ENCODE measurements around the gene COBLL1.

The COBLL1 gene

DNA sequence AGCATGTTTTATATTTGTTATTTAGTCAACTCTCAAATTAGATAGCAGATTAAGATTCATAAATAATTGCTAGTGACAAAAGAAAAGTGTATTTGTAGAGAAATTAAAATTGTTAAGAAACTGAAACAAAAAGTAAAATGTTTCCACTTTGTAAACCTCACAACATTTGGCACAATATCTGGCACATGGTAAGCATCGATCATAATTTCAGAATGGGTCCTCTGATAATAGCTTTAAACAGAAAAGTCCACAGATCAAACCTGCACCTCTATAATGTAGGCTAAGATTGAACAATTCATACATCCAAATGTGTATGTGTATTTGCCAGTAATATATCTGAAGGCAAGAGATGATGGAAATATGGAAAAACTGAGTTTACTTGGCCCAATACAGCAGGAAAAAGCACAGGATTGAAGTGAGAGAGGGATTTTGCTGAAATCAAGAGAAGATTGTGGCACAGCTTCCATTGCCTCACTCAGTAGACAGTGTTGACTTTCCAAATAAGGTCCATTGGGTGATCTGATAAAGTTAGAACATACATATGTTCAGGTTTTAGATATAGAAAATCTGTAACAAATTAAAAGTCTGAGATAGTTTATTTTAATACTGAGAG lies 39.4 kb downstream of the COBLL1 start:
- no peak for TF ChIP-seq EZH2 (IDR thresholded peaks at IDR 0.05)
- no peak for TF ChIP-seq FOXP2 (optimal IDR thresholded peaks at IDR 0.05; ENCODE audit: control extremely low read depth, extremely low read length, insufficient read depth)
- TF ChIP-seq POLR2AphosphoS5 (IDR thresholded peaks at IDR 0.05; ENCODE audit: borderline replicate concordance, low read depth, low read length), result no peak
- DNase-seq (ENCODE audit: low read depth, low spot score), result no peak
- peak overlapping the region; percentile 68 for H3K27ac ChIP-seq
- no peak overlapping the region for H3K4me3 ChIP-seq
- no peaks in the 10 kb centered on the region for H3K9me3 ChIP-seq (ENCODE audit: low read depth, low read length)
- H3K9ac ChIP-seq (ENCODE audit: insufficient read length), result no peak overlapping the region
- H3K36me3 ChIP-seq (ENCODE audit: insufficient read depth, low read length), result no peaks in the 10 kb centered on the region

DNA sequence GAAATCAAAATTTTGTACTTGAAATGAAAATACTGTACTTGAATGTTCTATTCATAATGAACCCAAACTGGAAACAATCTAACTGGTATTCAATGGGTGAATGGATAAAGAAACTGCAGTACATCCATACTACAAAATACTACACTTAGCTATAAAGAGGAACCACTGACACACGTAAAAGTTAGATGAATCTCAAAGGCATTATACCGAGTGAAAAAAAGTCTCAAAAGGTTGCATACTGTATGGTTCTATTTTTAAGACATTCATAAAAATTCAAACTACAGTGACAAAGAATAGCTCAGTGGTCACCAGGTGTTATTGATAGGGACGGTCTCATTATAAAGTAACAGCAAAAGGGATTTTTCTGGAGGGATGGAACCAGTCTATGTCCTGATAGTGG lies 41.1 kb downstream of the COBLL1 start:
- Histone ChIP-seq H3K27ac (no peak overlapping the region), H3K9me3 (ENCODE audit: low read depth, low read length) (no peaks in the 10 kb centered on the region), H3K9ac (ENCODE audit: insufficient read length) (no peak overlapping the region), H3K4me3 (no peak overlapping the region), H3K36me3 (ENCODE audit: insufficient read depth, low read length) (no peaks in the 10 kb centered on the region)
- no peak for DNase-seq (ENCODE audit: low read depth, low spot score)
- TF ChIP-seq EZH2 (IDR thresholded peaks at IDR 0.05) (no peak), POLR2AphosphoS5 (IDR thresholded peaks at IDR 0.05; ENCODE audit: borderline replicate concordance, low read depth, low read length) (no peak), FOXP2 (optimal IDR thresholded peaks at IDR 0.05; ENCODE audit: control extremely low read depth, extremely low read length, insufficient read depth) (no peak)

DNA sequence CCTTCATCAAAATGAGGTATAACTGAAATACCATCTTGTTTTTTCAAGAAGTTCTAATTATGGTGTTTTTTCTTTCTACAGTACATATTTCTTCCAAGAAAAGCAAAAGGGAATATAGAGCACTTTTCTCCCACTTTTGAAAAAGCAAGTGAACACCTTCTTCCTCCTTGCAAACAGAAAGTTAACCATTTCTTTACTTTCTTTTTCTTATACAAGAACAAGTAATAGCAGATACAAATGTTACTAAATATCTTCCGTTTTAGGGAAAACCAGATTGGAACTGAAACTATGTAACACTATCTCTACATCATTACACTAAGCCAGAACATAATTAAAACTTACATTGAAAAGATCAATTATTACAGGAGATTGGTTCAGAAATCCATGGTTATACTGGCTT lies 44.0 kb downstream of the COBLL1 start:
- Histone ChIP-seq H3K4me3 (no peak overlapping the region), H3K9me3 (ENCODE audit: low read depth, low read length) (no peaks in the 10 kb centered on the region), H3K27ac (no peak overlapping the region), H3K9ac (ENCODE audit: insufficient read length) (no peak overlapping the region), H3K36me3 (ENCODE audit: insufficient read depth, low read length) (no peaks in the 10 kb centered on the region)
- no peak for DNase-seq (ENCODE audit: low read depth, low spot score)
- TF ChIP-seq EZH2 (IDR thresholded peaks at IDR 0.05) (no peak), FOXP2 (optimal IDR thresholded peaks at IDR 0.05; ENCODE audit: control extremely low read depth, extremely low read length, insufficient read depth) (no peak), POLR2AphosphoS5 (IDR thresholded peaks at IDR 0.05; ENCODE audit: borderline replicate concordance, low read depth, low read length) (no peak)

DNA sequence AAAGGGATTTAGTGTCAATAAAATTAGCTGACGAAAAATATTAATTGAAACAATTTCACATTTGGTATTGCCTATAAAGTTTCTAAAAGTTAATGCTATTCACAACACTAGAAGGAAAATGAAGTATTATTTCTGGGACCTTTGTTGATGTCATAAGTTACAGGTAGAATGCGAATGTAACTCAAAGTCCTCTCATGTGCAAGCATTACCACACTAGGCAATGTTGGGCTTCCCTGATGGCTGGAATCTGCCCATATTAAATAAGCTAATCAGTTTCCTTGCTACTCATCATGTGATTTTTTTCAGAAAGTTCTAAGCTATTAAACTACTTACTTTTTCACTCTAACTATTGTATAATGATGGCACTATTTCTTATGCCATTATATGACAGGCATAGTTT lies 44.6 kb downstream of the COBLL1 start:
- DNase-seq (ENCODE audit: low read depth, low spot score), result no peak
- Histone ChIP-seq H3K36me3 (ENCODE audit: insufficient read depth, low read length) (no peaks in the 10 kb centered on the region), H3K9me3 (ENCODE audit: low read depth, low read length) (no peaks in the 10 kb centered on the region), H3K27ac (no peak overlapping the region), H3K4me3 (no peak overlapping the region), H3K9ac (ENCODE audit: insufficient read length) (no peak overlapping the region)
- TF ChIP-seq POLR2AphosphoS5 (IDR thresholded peaks at IDR 0.05; ENCODE audit: borderline replicate concordance, low read depth, low read length) (no peak), FOXP2 (optimal IDR thresholded peaks at IDR 0.05; ENCODE audit: control extremely low read depth, extremely low read length, insufficient read depth) (no peak), EZH2 (IDR thresholded peaks at IDR 0.05) (no peak)

DNA sequence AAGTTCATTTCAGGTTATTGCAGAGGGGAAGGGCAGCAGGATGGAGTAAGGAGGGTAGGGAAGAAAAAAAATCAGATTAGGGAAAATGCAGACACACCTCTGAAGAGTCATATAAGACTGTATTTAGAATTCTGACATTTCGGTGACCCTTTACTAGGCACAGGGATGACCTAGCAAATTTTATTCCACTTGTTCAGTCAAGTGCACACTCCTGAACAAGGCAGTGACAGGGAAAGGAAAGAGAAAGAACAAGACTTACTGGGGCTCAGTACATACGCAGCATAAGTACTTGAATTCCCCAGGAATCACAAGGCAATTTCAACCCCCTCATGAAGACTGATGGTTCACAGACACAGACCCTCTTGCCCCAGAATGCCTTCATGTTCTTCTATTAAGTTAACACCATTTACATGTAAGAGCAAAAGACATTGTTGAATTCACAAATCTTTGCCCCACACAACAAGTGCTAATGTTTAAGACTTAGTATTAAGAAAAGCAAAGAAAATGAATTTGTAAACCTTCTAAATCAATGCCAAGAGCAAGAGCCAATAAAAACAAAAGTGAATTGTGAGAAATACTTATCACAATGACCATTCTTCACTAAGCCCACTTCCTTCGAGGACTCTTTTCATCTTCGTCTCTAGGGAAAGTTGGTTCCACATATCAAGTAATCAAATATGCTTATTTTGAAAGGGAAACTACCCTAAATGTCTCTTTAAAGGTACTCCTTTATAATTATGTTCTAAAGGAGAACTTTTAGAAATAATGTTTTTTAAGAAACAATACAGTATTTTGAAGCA lies 47.0 kb downstream of the COBLL1 start:
- Histone ChIP-seq H3K27ac (no peak overlapping the region; the same call in 1 of the 2 replicates), H3K36me3 (ENCODE audit: insufficient read depth, low read length) (no peaks in the 10 kb centered on the region), H3K4me3 (no peak overlapping the region), H3K9me3 (ENCODE audit: low read depth, low read length) (no peaks in the 10 kb centered on the region), H3K9ac (ENCODE audit: insufficient read length) (no peak overlapping the region)
- TF ChIP-seq FOXP2 (optimal IDR thresholded peaks at IDR 0.05; ENCODE audit: control extremely low read depth, extremely low read length, insufficient read depth) (no peak), POLR2AphosphoS5 (IDR thresholded peaks at IDR 0.05; ENCODE audit: borderline replicate concordance, low read depth, low read length) (no peak), EZH2 (IDR thresholded peaks at IDR 0.05) (no peak)
- no peak for DNase-seq (ENCODE audit: low read depth, low spot score)

DNA sequence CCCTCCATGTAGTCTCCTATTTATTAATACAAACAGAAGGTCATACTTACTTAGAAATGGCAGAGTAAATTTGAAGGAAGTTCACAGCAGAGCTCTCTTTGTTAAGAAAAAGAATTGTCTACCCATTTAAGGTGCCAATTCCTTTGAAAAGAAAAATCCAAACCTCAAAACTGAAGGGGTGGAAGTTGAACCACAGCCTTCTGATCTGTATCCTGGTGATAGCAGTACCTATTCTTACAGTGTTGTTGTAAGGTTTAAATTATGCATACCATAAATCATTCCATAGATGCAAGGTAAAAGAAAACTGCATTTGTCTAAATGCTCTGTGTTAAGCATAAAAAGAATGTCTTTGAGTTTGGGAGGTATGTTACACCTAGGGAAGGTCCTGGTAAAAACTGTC lies 47.6 kb downstream of the COBLL1 start:
- no peaks in the 10 kb centered on the region for H3K36me3 ChIP-seq (ENCODE audit: insufficient read depth, low read length)
- H3K9me3 ChIP-seq (ENCODE audit: low read depth, low read length), result no peaks in the 10 kb centered on the region
- no peak overlapping the region for H3K9ac ChIP-seq (ENCODE audit: insufficient read length)
- H3K27ac ChIP-seq, result peak overlapping the region; percentile 92
- no peak for TF ChIP-seq POLR2AphosphoS5 (IDR thresholded peaks at IDR 0.05; ENCODE audit: borderline replicate concordance, low read depth, low read length)
- no peak for TF ChIP-seq FOXP2 (optimal IDR thresholded peaks at IDR 0.05; ENCODE audit: control extremely low read depth, extremely low read length, insufficient read depth)
- no peak for TF ChIP-seq EZH2 (IDR thresholded peaks at IDR 0.05)
- no peak for DNase-seq (ENCODE audit: low read depth, low spot score)
- H3K4me3 ChIP-seq, result peak overlapping the region; percentile 49

DNA sequence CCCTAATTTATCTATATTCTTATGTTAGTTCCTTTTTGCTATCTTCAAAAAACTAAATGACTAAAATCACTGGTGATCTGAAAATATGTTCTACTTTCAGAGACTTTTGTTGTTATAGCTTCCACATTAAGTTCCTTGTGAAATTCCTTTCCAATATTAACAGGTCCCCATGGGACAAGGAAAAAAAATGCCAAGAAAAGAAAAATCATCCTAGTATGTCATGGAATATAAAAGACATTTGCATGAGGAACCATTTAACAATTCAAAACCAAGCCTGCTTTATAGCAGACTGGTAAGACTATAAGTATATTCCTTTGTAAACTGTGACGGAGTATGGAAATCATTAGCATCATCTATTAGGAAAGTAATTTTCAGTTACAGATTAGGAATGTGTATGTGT lies 48.1 kb downstream of the COBLL1 start:
- Histone ChIP-seq H3K27ac (peak overlapping the region; percentile 92), H3K9me3 (ENCODE audit: low read depth, low read length) (no peaks in the 10 kb centered on the region), H3K36me3 (ENCODE audit: insufficient read depth, low read length) (no peaks in the 10 kb centered on the region), H3K4me3 (peak overlapping the region; percentile 49), H3K9ac (ENCODE audit: insufficient read length) (peak overlapping the region; percentile 41)
- TF ChIP-seq POLR2AphosphoS5 (IDR thresholded peaks at IDR 0.05; ENCODE audit: borderline replicate concordance, low read depth, low read length) (no peak), EZH2 (IDR thresholded peaks at IDR 0.05) (no peak), FOXP2 (optimal IDR thresholded peaks at IDR 0.05; ENCODE audit: control extremely low read depth, extremely low read length, insufficient read depth) (no peak)
- no peak for DNase-seq (ENCODE audit: low read depth, low spot score)

DNA sequence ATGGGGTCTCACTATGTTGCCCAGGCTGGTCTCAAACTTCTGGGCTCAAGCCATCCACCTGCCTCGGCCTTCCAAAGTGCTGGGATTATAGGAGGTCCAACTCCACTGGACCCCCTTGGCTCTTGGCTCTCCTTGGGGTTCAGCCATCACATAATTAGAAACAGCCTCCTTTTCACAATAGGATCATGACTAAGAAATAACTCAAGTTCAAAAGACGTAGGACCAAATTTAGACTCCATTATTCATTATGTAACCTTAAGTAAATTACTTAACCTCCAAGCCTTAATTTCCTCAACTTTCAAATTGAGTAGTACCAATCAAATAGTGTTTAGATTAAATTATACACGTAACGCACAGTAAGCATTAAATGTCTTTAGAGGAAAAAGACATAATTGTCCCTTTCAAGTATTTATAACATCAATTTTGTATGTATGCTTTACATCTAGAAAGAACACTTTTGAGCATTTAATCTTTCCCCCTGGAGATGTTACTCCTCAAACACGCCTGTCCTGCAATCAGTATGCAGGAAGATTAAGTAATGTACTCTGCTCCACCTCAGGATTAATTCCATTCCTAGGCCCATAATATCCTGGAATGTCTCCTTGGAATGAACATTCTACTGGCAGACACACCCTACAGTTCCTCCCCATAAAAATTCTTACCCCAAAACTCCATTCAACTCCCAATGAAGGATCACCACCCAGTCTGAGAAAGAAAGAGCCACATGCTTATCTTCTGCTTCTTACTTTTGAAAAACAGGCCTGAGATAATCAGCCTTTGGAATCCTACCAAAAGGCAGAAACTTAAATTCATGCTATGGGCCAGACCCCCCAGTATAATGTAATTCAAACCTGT lies 49.1 kb downstream of the COBLL1 start:
- no peak for TF ChIP-seq POLR2AphosphoS5 (IDR thresholded peaks at IDR 0.05; ENCODE audit: borderline replicate concordance, low read depth, low read length)
- Histone ChIP-seq H3K9me3 (ENCODE audit: low read depth, low read length) (no peaks in the 10 kb centered on the region), H3K36me3 (ENCODE audit: insufficient read depth, low read length) (no peaks in the 10 kb centered on the region), H3K4me3 (peak overlapping the region; percentile 41; the same call in 1 of the 2 replicates), H3K27ac (peak overlapping the region; percentile 92), H3K9ac (ENCODE audit: insufficient read length) (peak overlapping the region; percentile 41)
- DNase-seq (ENCODE audit: low read depth, low spot score), result no peak
